IPS-18a (cell line): ENCODE results near the gene WDR35.
A peak's percentile ranks its signal among the peaks of the same experiment; 100 is the strongest.
"Not testable (repeated sequence)": the region's sequence is repeated elsewhere in the genome, so short reads cannot be mapped to it uniquely, and the experiment has no call there.

Source experiments
- H3K27ac ChIP-seq: one replicate; pipeline ENCODE4 v1.5.1; 2013; ENCODE audit warnings: low read length
- H3K27me3 ChIP-seq: one replicate; pipeline ENCODE4 v1.6.1; 2013; ENCODE audit warnings: mild to moderate bottlenecking, low read length; ENCODE audit not compliant: control insufficient read depth, insufficient read depth
- H3K36me3 ChIP-seq: one replicate; pipeline ENCODE4 v1.6.1; 2013; ENCODE audit warnings: low read depth, low read length; ENCODE audit not compliant: control insufficient read depth
- H3K4me1 ChIP-seq: one replicate; pipeline ENCODE4 v1.6.1; 2013; ENCODE audit warnings: low read depth, low read length; ENCODE audit not compliant: control insufficient read depth
- H3K4me3 ChIP-seq: one replicate; pipeline ENCODE4 v1.5.1; 2013; ENCODE audit warnings: low read length
- H3K9ac ChIP-seq: one replicate; pipeline ENCODE4 v1.6.1; 2013; ENCODE audit warnings: mild to moderate bottlenecking, low read length, moderate library complexity
- H3K9me3 ChIP-seq: one replicate; pipeline ENCODE4 v1.6.1; 2013; ENCODE audit warnings: low read depth, low read length; ENCODE audit not compliant: control insufficient read depth

Gene WDR35

GRCh38 chr2:19932928-19933327 is 57.0 kb downstream of the WDR35 start:
- Histone ChIP-seq H3K36me3 (peaks cover 48% of the 10 kb centered on the region), H3K27me3 (no peaks in the 10 kb centered on the region), H3K4me1 (no peaks in the 10 kb centered on the region), H3K27ac (no peak overlapping the region), H3K9ac (no peak overlapping the region), H3K9me3 (peaks cover 5% of the 10 kb centered on the region), H3K4me3 (no peak overlapping the region)

DNA sequence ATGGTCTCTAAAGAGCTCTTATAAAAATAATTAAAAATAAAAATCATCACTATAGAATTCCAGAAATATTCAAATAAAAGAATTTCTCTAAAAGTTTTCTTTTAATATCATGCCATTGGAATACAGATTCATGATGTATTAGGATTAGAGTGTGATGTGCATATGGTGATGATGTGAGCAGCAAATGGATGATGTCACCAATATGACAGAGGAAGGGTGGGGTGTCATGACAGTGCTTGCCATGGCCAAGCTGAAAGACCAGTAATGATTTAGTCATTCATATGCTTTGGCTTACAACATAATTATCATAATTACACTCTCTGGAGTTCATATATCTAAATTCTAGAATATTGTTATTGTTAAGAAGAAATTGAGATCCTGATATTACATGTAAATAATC is 60.7 kb downstream of the WDR35 start:
- H3K4me1 ChIP-seq, result no peaks in the 10 kb centered on the region
- no peaks in the 10 kb centered on the region for H3K27me3 ChIP-seq
- no peak overlapping the region for H3K27ac ChIP-seq
- no peak overlapping the region for H3K9ac ChIP-seq
- H3K36me3 ChIP-seq, result peaks cover 24% of the 10 kb centered on the region
- H3K4me3 ChIP-seq, result no peak overlapping the region
- peaks cover 5% of the 10 kb centered on the region for H3K9me3 ChIP-seq

GRCh38 chr2:19927816-19928215 is 62.1 kb downstream of the WDR35 start:
- H3K36me3 ChIP-seq, result peaks cover 21% of the 10 kb centered on the region
- H3K27ac ChIP-seq, H3K27me3 ChIP-seq, H3K9ac ChIP-seq, H3K4me3 ChIP-seq, H3K9me3 ChIP-seq, H3K4me1 ChIP-seq: not testable (repeated sequence)

- not testable (repeated sequence) for H3K4me3 ChIP-seq, H3K9ac ChIP-seq, H3K4me1 ChIP-seq, H3K36me3 ChIP-seq, H3K9me3 ChIP-seq, H3K27me3 ChIP-seq, H3K27ac ChIP-seq
Measured at GRCh38 chr2:19924526-19924925, 65.4 kb downstream of the WDR35 start.

DNA sequence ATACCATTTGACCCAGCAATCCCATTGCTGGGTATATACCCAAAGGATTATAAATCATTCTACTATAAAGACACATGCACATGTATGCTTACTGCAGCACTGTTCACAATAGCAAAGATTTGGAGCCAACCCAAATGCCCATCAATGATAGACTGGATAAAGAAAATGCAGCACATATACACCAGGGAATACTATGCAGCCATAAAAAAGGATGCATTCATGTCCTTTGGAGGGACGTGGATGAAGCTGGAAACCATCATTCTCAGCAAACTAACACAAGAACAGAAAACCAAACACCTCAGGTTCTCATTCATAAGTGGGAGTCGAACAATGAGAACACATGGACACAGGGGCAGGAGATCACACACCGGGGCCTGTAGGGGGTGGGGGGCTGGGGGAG is 67.7 kb downstream of the WDR35 start:
- not testable (repeated sequence) for H3K27me3 ChIP-seq, H3K4me1 ChIP-seq, H3K27ac ChIP-seq, H3K36me3 ChIP-seq, H3K9me3 ChIP-seq, H3K9ac ChIP-seq, H3K4me3 ChIP-seq

DNA sequence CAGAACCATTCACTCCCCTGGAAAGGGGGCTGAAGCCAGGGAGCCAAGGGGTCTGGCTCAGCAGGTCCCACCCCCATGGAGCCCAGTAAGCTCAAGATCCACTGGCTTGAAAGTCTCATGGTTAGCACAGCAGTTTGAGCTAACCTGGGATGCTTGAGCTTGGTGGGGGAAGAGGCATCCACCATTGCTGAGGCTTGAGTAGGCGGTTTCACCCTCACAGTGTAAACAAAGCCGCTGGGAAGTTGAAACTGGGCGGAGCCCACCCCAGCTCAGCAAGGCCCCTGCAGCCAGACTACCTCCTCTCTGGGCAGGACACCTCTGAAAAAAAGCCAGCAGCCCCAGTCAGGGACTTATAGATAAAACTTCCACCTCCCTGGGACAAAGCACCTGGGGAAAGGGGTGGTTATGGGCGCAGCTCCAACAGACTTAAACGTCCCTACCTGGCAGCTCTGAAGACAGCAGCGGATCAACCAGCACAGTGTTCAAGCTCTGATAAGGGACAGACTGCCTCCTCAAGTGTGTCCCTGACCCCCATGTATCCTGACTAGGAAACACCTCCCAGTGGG is 73.4 kb downstream of the WDR35 start:
- Histone ChIP-seq H3K27me3 (no peaks in the 10 kb centered on the region), H3K4me1 (no peaks in the 10 kb centered on the region), H3K27ac (no peak overlapping the region), H3K36me3 (peaks cover 3% of the 10 kb centered on the region), H3K9ac (no peak overlapping the region), H3K9me3 (no peaks in the 10 kb centered on the region), H3K4me3 (no peak overlapping the region)

DNA sequence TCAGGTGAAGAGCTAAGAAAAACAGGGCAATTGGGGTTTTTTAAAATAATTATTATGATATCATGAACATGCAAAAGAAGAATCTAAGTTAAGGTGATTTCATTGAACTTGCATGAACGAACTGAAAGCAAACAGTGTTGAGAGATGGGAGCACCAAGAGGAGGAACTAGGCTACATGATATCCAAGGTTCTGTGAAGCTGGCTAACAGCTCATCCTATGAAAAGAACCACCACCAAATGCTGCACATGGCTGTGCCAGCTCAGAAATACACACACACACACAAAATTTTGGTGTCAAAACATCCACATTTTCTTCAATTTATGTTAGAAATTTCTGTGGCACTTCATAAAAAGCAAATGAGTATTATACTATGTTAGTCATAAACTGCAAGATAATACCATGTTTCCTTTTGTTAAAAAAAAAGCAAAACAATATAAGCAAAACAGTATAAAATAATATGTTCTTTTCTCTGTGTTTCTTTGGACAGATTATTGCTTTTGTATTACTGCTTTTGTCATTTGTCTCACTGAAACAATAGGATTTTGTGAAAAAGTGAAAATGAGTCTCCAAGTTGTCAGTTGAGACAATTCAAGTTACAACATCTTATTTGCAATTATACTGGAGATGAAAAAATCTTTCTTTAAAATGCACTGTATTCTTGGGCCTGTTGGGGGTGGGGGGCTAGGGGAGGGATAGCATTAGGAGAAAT is 75.5 kb downstream of the WDR35 start:
- Histone ChIP-seq H3K9ac (no peak overlapping the region), H3K4me3 (no peak overlapping the region), H3K9me3 (no peaks in the 10 kb centered on the region), H3K36me3 (peaks cover 3% of the 10 kb centered on the region), H3K27ac (no peak overlapping the region), H3K27me3 (no peaks in the 10 kb centered on the region), H3K4me1 (no peaks in the 10 kb centered on the region)

GRCh38 chr2:19911808-19912509 is 77.9 kb downstream of the WDR35 start:
- Histone ChIP-seq H3K9me3 (no peaks in the 10 kb centered on the region), H3K27me3 (no peaks in the 10 kb centered on the region), H3K36me3 (peaks cover 3% of the 10 kb centered on the region), H3K4me3 (no peak overlapping the region), H3K4me1 (no peaks in the 10 kb centered on the region), H3K27ac (no peak overlapping the region), H3K9ac (no peak overlapping the region)

- H3K27me3 ChIP-seq, result no peaks in the 10 kb centered on the region
- peak overlapping the region; percentile 95 for H3K27ac ChIP-seq
- no peaks in the 10 kb centered on the region for H3K9me3 ChIP-seq
- H3K4me3 ChIP-seq, result peak overlapping the region; percentile 80
- H3K36me3 ChIP-seq, result no peaks in the 10 kb centered on the region
- H3K4me1 ChIP-seq, result peaks cover 9% of the 10 kb centered on the region
- peak overlapping the region; percentile 95 for H3K9ac ChIP-seq
Measured at GRCh38 chr2:19902216-19902740, 87.6 kb downstream of the WDR35 start.

DNA sequence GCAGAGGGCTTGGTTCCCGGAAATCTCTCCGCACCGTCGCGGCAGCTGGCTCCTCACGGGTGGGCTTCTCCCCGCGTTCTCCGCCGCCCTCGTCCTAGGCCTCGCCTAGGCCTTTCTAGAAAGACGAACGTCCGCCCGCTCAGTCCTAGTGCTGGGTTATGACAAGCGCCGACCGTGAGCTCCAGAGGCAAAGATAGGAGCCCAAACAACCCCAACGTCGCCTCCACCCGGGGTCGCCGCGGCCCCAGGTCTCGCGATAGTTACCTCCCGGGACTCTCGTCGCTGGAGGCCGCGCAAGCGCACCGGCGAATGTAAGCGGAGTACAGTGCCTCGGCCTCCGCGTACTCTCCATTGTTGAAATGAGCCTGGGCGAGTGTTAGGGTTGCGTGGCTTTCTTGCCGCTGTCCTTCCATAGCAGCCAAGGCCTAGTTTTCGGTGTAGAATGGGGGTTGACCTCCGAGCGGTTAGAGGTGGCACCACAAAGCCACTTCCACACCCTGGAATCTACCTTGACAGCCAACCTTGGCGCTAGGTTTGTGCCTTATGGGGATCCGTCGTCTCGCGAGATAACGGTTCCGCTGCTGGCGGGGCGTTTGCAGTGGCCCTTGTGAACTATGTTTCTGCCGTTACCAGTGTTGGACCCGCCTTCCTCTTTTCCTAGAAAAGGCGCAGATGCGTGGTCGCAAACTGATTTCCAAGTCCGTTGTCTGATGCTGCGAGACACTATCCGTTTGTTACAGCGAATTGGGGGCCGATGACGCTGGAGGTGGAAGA is 88.3 kb downstream of the WDR35 start, which contains the start of gene TTC32:
TTC32 (minus strand) TSS at position 542 of the 774 bp plus-strand sequence; CDS start at position 413, 129 bp downstream.
- H3K36me3 ChIP-seq, result no peaks in the 10 kb centered on the region
- H3K9ac ChIP-seq, result peak within 1 kb of the TSS; percentile 95
- H3K27me3 ChIP-seq, result no peaks in the 10 kb centered on the region
- peaks cover 9% of the 10 kb centered on the region for H3K4me1 ChIP-seq
- peak within 1 kb of the TSS; percentile 80 for H3K4me3 ChIP-seq
- H3K27ac ChIP-seq, result peak within 1 kb of the TSS; percentile 95
- H3K9me3 ChIP-seq, result no peaks in the 10 kb centered on the region

DNA sequence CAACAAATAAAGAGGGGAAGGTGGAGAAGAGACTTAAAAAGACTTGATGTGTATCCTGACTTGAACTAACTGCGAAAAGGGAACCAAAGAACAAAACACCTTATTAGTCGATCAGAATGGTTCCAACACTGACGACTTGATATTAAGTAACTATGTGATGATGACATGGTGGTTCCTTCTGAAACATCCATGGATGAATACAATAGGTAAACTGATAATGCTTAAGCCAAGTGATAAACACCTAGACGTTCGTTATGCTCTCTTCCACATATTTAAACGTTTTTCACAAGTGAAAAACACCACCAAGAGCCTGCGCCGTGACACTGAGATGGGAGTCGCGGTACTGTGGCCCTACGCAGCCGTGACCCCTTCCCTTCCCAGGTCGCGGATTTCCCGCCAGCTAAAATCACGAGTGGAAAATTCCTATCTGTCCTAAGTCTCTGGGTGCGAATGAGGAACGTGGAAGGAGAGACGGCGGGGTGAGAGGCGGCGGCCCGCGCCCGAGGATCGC is 88.9 kb downstream of the WDR35 start:
- peak overlapping the region; percentile 44 for H3K27ac ChIP-seq
- H3K9me3 ChIP-seq, result no peaks in the 10 kb centered on the region
- H3K4me3 ChIP-seq, result peak overlapping the region; percentile 80

More for the DNA sequence above, 88.9 kb downstream of the WDR35 start:
- Histone ChIP-seq H3K9ac (peak overlapping the region; percentile 95), H3K27me3 (no peaks in the 10 kb centered on the region), H3K4me1 (peaks cover 9% of the 10 kb centered on the region), H3K36me3 (no peaks in the 10 kb centered on the region)
